ENCODE results near the gene ALKBH5. TPM values are rescaled to one million over a fixed set of nuclear protein-coding genes. Genes with fewer than 3 reads are reported as not detected.
A peak's percentile ranks its signal among the peaks of the same experiment; 100 is the strongest.
"Not testable (repeated sequence)": the region's sequence is repeated elsewhere in the genome, so short reads cannot be mapped to it uniquely, and the experiment has no call there.

The ALKBH5 gene
- total RNA-seq, 1 experiment from 2014 or later = 75.8 TPM

DNA sequence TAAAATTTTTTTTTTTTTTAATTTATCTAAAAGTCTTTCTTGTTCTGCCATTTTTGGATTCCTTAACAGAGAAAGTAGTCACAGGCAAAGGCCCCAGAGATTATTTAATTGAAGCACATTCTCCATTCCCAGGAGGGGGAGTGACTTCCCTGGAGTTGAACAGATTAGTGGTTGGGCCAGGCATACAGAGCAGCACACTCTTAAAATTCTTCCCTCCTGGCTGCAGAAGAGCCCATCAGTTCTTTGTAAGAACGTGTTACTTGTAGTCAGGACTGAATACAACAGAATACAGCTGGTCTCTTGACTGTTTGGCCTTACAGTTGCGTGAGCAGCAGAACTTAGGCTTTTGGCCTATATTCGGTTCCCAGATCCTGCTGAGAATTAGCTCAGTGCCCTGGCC lies 1.8 kb downstream of the ALKBH5 start:
- DNase-seq (ENCODE audit: low spot score) = no peak

- DNase-seq (ENCODE audit: low spot score) = no peak
These were observed 2.4 kb downstream of the ALKBH5 start for GRCh38 chr17:18185832-18186626.

DNA sequence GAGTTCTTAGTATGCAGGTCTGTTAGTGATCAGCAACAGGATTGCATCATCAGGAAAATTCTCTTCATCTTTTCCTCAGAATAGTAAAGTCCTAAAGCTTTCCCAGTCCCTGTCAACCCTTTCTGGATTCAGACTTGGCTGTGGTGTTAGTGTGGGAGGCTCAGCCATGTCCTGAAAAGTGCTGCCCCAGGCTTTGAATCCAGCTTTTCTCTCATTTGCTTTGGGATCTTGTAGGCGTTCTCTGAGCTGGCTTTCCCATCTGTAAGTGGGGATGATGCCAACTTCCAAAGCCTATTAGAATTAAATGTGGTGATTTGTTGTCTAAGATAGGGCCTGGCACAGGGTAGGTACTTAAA lies 3.0 kb downstream of the ALKBH5 start:
- no peak for DNase-seq (ENCODE audit: low spot score)

DNA sequence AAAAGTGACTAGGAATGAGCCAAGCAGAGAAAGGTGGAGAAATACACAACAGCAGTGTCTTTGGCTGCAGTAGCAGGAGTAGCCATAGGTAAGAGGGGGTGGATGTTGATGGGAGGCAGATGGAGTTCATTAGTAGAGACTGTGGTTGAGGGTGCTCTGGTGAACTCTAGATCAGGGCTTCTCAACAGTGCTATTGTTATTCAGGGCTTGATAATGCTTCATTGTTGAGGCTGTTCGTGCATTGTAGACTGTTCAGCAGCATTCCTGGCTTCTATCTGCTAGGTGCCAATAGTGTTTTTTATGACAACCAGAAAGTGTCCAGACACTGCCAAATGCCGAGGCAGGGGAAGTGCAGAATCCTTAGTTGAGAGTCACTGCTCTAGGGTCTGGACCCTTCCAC lies 3.6 kb downstream of the ALKBH5 start:
- no peak for DNase-seq (ENCODE audit: low spot score)

DNA sequence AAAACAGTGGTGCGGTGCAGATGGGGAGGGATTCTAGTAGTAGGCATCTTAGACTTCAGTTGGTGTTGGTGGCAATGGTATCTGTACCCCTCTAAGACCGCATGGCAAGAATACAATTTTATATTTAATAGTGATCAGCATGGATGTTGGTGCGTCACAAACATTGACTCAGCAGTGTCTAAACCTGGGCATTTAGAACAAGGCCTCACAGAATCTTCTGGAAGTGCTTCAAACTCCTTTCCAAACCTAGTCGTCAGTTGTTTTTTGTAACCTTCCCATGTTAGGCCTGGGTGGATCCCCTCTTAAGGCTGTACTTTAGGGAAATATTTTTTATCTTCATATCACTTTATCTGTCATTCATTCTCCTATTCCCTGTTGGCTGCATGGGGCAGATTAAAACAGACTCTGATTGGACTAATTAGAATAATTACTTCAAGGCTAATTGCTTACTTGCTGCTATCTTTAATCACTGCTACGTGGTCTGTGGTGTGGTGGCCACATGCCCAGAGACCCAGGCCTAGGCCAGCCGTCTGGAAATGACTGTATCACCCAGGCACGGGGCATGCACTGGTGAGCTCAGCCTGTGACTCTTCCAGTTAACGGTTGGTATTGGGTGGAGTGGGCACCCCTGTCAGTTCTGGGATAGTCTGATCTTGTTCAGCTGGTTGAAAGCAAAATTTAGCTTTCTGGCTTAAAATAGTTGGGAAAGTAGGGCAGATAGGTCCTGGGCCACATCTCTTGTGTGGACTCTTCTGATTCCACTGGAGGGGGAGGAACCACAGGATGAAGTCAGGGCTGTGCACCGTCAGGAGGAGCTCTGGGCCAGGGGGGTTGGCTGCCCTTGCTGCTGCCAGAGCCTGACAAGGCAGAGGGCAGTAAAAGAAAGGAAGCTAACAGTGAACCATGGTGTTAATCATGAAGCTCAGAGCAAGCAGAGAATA lies 4.5 kb downstream of the ALKBH5 start:
- no peak for DNase-seq (ENCODE audit: low spot score)

GRCh38 chr17:18190628-18191235 lies 7.1 kb downstream of the ALKBH5 start:
- no peak for DNase-seq (ENCODE audit: low spot score)

- no peak for DNase-seq (ENCODE audit: low spot score)
These were observed 7.6 kb downstream of the ALKBH5 start for GRCh38 chr17:18191236-18191667.

DNA sequence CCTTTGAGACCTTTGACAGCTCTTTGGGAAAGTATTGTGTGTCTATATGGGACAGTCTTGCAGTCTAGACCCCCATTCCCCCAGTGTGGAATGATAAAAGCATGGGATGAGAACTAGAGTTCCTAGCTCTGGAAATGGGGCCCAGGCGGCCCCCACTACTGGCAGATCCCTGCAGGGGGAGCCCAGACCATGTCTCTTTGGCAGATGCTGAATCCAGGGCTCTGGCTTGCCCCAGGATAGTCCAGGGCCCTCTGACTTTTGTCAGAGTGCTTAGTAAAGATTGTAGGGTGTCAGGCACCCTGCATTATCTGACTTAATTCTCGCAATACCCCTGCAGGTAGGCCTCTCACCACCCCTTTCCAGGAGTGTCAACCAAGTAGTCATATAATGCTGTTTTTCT lies 8.3 kb downstream of the ALKBH5 start:
- DNase-seq (ENCODE audit: low spot score) = peak; percentile 11

GRCh38 chr17:18194394-18194793 lies 10.8 kb downstream of the ALKBH5 start:
- DNase-seq (ENCODE audit: low spot score) = no peak

DNA sequence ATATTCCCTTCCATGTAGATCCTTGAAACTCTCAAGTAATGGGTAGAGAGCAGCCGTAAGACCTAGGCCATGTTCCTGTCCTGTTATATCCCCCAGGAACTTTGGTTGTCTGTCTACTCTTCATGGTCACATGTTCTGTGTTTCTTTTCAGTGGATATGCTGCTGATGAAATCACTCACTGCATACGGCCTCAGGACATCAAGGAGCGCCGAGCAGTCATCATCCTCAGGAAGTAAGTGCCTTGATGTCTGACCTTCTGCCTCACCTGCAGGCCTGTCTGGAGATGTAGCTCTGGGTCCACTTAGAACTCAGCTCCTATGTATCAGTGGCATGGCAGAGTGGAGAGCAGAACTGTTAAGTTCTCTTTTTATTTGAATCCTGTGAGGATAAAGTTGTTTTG lies 11.2 kb downstream of the ALKBH5 start:
- DNase-seq (ENCODE audit: low spot score) = no peak

GRCh38 chr17:18195246-18195645 lies 11.6 kb downstream of the ALKBH5 start:
- DNase-seq (ENCODE audit: low spot score) = no peak

- no peak for DNase-seq (ENCODE audit: low spot score)
These were observed 14.0 kb downstream of the ALKBH5 start for GRCh38 chr17:18197535-18198194.

GRCh38 chr17:18198530-18198929 lies 14.9 kb downstream of the ALKBH5 start:
- DNase-seq (ENCODE audit: low spot score) = no peak

DNA sequence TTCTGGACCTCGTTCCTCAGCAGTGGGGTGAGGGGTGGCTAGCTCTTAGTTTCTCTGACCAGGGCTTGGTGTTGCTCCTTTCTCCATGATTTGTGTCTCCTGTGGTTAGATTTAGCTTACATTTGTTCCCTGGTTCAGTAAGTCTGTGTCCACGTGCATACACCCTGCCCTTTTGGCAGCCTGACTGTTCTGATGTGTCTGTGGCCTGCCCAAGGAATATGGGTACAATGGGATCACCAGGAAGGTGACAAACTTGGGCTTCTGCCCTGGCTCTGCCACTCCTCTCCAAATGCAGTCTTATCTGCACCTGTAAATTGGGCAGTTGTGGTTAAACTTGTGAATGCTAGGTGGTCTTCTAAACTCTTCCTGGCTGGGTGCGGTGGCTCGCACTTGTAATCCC lies 17.5 kb downstream of the ALKBH5 start:
- no peak for DNase-seq (ENCODE audit: low spot score)

GRCh38 chr17:18203308-18203707 lies 19.7 kb downstream of the ALKBH5 start:
- DNase-seq (ENCODE audit: low spot score) = no peak

DNA sequence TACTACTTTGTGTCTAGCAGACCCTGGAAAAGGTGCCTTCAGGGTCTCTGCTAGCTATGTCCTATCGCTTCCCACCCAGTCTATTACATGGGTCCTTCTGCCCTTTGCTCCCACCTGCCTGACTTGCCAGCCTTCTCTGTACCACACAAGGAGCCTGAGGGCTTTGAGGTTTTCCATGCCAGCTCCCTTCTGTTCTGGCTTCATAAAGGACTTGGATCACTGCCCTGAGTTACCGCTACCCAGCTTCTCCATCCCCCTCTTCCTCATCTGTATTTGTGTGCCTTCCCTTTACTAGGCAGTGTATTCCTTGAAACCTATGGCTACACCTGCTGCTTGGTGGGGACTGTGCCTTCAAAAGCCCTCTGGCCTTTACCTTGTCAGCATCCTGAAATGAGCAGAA lies 22.2 kb downstream of the ALKBH5 start:
- no peak for DNase-seq (ENCODE audit: low spot score)

- no peak for DNase-seq (ENCODE audit: low spot score)
These were observed 23.3 kb downstream of the ALKBH5 start for GRCh38 chr17:18206962-18207361.

GRCh38 chr17:18208092-18208491 lies 24.5 kb downstream of the ALKBH5 start:
- DNase-seq (ENCODE audit: low spot score) = no peak

DNA sequence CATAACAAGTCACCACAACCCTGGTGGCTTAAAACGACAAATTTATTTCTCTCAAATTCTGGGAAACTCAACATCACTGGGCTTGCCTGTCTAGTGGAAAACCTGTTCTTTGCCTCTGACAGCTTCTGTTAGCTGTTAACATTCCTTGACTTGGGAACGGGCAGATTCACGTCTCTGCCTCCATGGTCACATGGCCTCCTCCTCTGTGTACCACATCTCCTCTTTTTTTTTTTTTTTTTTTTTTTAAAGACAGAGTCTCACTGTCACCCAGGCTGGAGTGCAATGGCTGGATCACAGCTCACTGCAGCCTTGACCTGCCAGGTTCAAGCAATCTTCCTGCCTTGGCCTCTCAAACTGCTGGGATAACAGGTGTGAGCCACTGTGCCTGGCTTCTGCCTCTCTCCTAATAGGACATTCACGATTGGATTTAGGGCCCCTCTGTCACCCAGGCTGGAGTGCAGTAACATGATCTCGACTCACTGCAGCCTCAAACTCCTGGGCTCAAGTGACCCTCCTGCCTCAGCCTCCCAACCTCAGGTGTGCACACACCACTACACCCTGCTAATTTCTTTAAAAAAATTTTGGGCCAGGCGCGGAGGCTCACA lies 30.1 kb downstream of the ALKBH5 start:
- no peak for DNase-seq (ENCODE audit: low spot score)

DNA sequence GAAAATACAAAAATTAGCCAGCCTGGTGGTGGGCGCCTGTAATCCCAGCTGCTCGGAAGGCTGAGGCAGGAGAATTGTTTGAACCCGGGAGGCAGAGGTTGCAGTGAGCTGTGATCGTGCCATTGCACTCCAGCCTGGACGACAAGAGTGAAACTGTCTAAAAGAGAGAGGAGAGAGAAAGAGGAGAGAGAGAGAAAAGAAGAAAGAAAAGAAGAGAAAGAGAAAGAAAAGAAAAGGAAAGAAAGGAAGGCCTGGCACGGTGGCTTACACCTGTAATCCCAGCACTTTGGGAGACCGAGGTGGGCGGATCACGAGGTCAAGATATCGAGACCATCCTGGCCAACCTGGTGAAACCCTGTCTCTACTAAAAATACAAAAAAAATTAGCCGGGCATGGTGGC lies 33.3 kb downstream of the ALKBH5 start:
- not testable (repeated sequence) for DNase-seq (ENCODE audit: low spot score)

DNA sequence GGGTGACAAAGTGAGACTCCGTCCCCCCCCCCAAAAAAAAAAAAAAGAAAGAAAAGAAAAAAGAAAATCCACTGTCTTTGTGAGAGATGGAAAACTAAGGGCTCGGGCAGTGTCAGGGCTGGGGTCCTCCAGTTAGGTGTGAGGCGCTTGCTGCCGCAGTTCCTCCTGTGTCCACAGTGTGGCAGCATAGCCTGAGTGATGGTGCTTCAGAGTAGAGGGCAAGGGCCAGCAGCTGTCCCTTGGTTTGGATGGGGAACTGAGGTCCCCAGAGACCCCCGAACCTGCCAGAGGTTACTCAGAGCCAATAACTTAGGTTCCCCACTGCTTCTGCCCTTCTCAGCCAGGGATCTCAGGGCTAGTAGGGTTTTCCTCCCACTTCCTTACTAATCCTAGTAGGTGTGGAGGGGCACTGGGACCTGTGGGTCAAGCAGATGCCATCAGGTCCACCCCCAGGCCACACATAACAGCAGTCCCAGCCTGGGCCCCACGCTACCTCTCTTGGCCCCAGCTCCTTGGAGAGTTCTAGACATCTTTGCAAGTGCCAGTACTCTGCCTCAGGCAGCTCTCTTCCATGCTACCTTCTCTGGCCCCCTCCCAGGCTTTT lies 33.9 kb downstream of the ALKBH5 start:
- peak; percentile 62 for DNase-seq (ENCODE audit: low spot score)
